CD4-positive, CD25-positive, alpha-beta regulatory T cell (primary cell): Measurements from ENCODE around the gene FAM89B. TPM values are rescaled to one million over a fixed set of nuclear protein-coding genes. Genes with fewer than 3 reads are reported as not detected.
"Not testable (repeated sequence)": the region's sequence is repeated elsewhere in the genome, so short reads cannot be mapped to it uniquely, and the experiment has no call there.

Experiments used
- ATAC-seq, 2 donors: fragments of 150-1000 bp; cut with Tn5 transposase; one replicate each; pipeline ENCODE4 v1.10.0; 2021; ENCODE audit warnings: low read depth in 2 of 2, moderate number of reproducible peaks in 2 of 2, moderate library complexity in 1 of 2
- DNase-seq, 3 donors: peaks; one replicate each; pipeline versions ENCODE4 v3.0.0 to v3.0.0-alpha.2; 2012 to 2022; ENCODE audit warnings: mixed read lengths in 1 of 3
- H3K27ac ChIP-seq: one replicate; pipeline ENCODE4 v1.7.0; 2013; ENCODE audit warnings: mild to moderate bottlenecking, low read length; ENCODE audit not compliant: insufficient read depth, poor library complexity, severe bottlenecking
- H3K27me3 ChIP-seq: one replicate; pipeline ENCODE4 v1.7.0; 2013; ENCODE audit warnings: low read length; ENCODE audit not compliant: control insufficient read depth, insufficient read depth
- H3K36me3 ChIP-seq: one replicate; pipeline ENCODE4 v1.7.0; 2013; ENCODE audit warnings: mild to moderate bottlenecking, low read length, moderate library complexity; ENCODE audit not compliant: control insufficient read depth, insufficient read depth
- H3K4me1 ChIP-seq: 2 replicates; pipeline ENCODE4 v1.7.0; 2013; ENCODE audit warnings: mild to moderate bottlenecking, low read length; ENCODE audit not compliant: insufficient read depth, control insufficient read depth, poor library complexity, severe bottlenecking
- H3K4me3 ChIP-seq: one replicate; pipeline ENCODE4 v1.7.0; 2013; ENCODE audit warnings: low read depth, mild to moderate bottlenecking, low read length, moderate library complexity
- H3K9me3 ChIP-seq, 2 experiments: 1 replicate in 1 of 2; 2 replicates in 1 of 2; pipeline ENCODE4 v1.7.0; 2013; ENCODE audit warnings: low read length in 2 of 2, mild to moderate bottlenecking in 1 of 2, moderate library complexity in 1 of 2; ENCODE audit not compliant: control insufficient read depth in 2 of 2
- H3K27ac Mint-ChIP-seq, 3 donors: one replicate each; pipeline ENCODE4 v1.8.0; 2020 to 2022; ENCODE audit warnings: mild to moderate bottlenecking in 3 of 3, mixed read lengths in 3 of 3, moderate library complexity in 2 of 3
- H3K27me3 Mint-ChIP-seq: one replicate; pipeline ENCODE4 v1.8.0; 2022; ENCODE audit warnings: mild to moderate bottlenecking, mixed read lengths
- H3K36me3 Mint-ChIP-seq: one replicate; pipeline ENCODE4 v1.8.0; 2020; ENCODE audit warnings: mixed read lengths
- H3K4me1 Mint-ChIP-seq, 4 donors: one replicate each; pipeline ENCODE4 v1.8.0; 2020 to 2022; ENCODE audit warnings: mixed read lengths in 4 of 4, mild to moderate bottlenecking in 1 of 4
- H3K4me3 Mint-ChIP-seq, 4 donors: one replicate each; pipeline ENCODE4 v1.8.0; 2020 to 2022; ENCODE audit warnings: mild to moderate bottlenecking in 4 of 4, mixed read lengths in 4 of 4, moderate library complexity in 3 of 4
- H3K9me3 Mint-ChIP-seq, 7 donors: one replicate each; pipeline ENCODE4 v1.8.0; 2020 to 2022; ENCODE audit warnings: mixed read lengths in 7 of 7, mild to moderate bottlenecking in 3 of 7, moderate library complexity in 2 of 7
- polyA plus RNA-seq, 4 donors: library from polyadenylated mRNA; unstranded; fragments of 300-500 nt; fragmentation: Illumina TruSeq; gene quantifications; one replicate each; pipeline ENCODE4 v1.2.3, GENCODE V29; 2021
- total RNA-seq: library from RNA; stranded (reverse); gene quantifications from one replicate; pipeline ENCODE4 v1.2.3, GENCODE V29; 2022

The FAM89B gene
- 49.4 TPM for total RNA-seq
- 100 to 1,000 TPM in 3 of 4 donors, 10 to 100 TPM in 1; 77.1 to 158 (median 115) TPM for polyA plus RNA-seq

GRCh38 chr11:65572356-65573051 is at the start of gene FAM89B:
TSS of gene FAM89B (plus strand) at chr11:65572538. CDS start at chr11:65572670, 132 bp downstream.
- Histone ChIP-seq H3K4me1 (peaks cover 82% of the 10 kb centered on the region), H3K36me3 (no peaks in the 10 kb centered on the region), H3K9me3 (no peaks in the 10 kb centered on the region), H3K27me3 (no peaks in the 10 kb centered on the region), H3K4me3 (peak within 1 kb of the TSS; percentile 90), H3K27ac (peak within 1 kb of the TSS; percentile 100)
- Mint-ChIP-seq H3K4me3 (peak within 1 kb of the TSS; percentile 95 to 100 (median 98)), H3K4me1 (peaks cover 0 to 72% (median 32%) of the 10 kb centered on the region in 4 donors), H3K9me3 (peaks cover 0 to 2% (median 0%) of the 10 kb centered on the region in 7 donors), H3K36me3 (no peaks in the 10 kb centered on the region), H3K27me3 (peaks cover 9% of the 10 kb centered on the region), H3K27ac (peak within 1 kb of the TSS; percentile 93 to 97 (median 95))
- ATAC-seq (peak; percentile 19 to 26), DNase-seq (peak; percentile 82 to 93 (median 86))

GRCh38 chr11:65522718-65523630 is 49.4 kb upstream of the FAM89B start:
- not testable (repeated sequence) for H3K27me3 ChIP-seq, H3K36me3 ChIP-seq, H3K36me3 Mint-ChIP-seq, H3K27me3 Mint-ChIP-seq, H3K9me3 Mint-ChIP-seq, H3K9me3 ChIP-seq
- DNase-seq = peak in 2 of 3 donors; percentile 45 to 54
- Histone ChIP-seq H3K27ac (peak overlapping the region; percentile 68), H3K4me3 (peak overlapping the region; percentile 81), H3K4me1 (peaks cover 40% of the 10 kb centered on the region)
- Mint-ChIP-seq H3K4me1 (peaks cover 18 to 52% (median 25%) of the 10 kb centered on the region in 4 donors), H3K27ac (peak overlapping the region; percentile 90 to 97 (median 95)), H3K4me3 (peak overlapping the region; percentile 83 to 91 (median 87))
- peak; percentile 25 to 31 for ATAC-seq

- peak overlapping the region; percentile 90 to 97 (median 95) for H3K27ac Mint-ChIP-seq
- H3K36me3 Mint-ChIP-seq, H3K27me3 ChIP-seq, H3K9me3 ChIP-seq, H3K9me3 Mint-ChIP-seq, DNase-seq, H3K36me3 ChIP-seq, H3K27me3 Mint-ChIP-seq, ATAC-seq: not testable (repeated sequence)
- H3K4me1 Mint-ChIP-seq = peaks cover 18 to 52% (median 25%) of the 10 kb centered on the region in 4 donors
- Histone ChIP-seq H3K4me1 (peaks cover 40% of the 10 kb centered on the region), H3K27ac (peak overlapping the region; percentile 68), H3K4me3 (peak overlapping the region; percentile 81)
- H3K4me3 Mint-ChIP-seq = peak overlapping the region; percentile 83 to 91 (median 87)
Observed at GRCh38 chr11:65523631-65523968, 48.7 kb upstream of the FAM89B start.

- peaks cover 40% of the 10 kb centered on the region for H3K4me1 ChIP-seq
- ATAC-seq (peak; percentile 3 to 27), DNase-seq (peak in 1 of 3 donors; percentile 26)
- H3K9me3 ChIP-seq = no peaks in the 10 kb centered on the region
- peaks cover 18 to 56% (median 27%) of the 10 kb centered on the region in 4 donors for H3K4me1 Mint-ChIP-seq
- H3K9me3 Mint-ChIP-seq = no peaks in the 10 kb centered on the region
- H3K27me3 Mint-ChIP-seq = no peaks in the 10 kb centered on the region
- peaks cover 9% of the 10 kb centered on the region for H3K36me3 ChIP-seq
- peak overlapping the region; percentile 83 to 91 (median 87) for H3K4me3 Mint-ChIP-seq
- peak overlapping the region; percentile 66 for H3K4me3 ChIP-seq
- no peaks in the 10 kb centered on the region for H3K27me3 ChIP-seq
- H3K36me3 Mint-ChIP-seq = peaks cover 3% of the 10 kb centered on the region
- peak overlapping the region; percentile 90 to 96 (median 95) for H3K27ac Mint-ChIP-seq
- peak overlapping the region; percentile 68 for H3K27ac ChIP-seq
Observed at GRCh38 chr11:65524014-65524740, 48.2 kb upstream of the FAM89B start.

GRCh38 chr11:65524741-65525545 is 47.4 kb upstream of the FAM89B start, which contains the start of gene SCYL1:
TSS of gene SCYL1 (plus strand) at chr11:65525083. CDS start at chr11:65525154, 71 bp downstream.
- Histone ChIP-seq H3K9me3 (no peaks in the 10 kb centered on the region), H3K4me1 (peaks cover 46% of the 10 kb centered on the region), H3K36me3 (peaks cover 9% of the 10 kb centered on the region), H3K27me3 (no peaks in the 10 kb centered on the region), H3K4me3 (peak within 1 kb of the TSS; percentile 69), H3K27ac (peak within 1 kb of the TSS; percentile 79)
- H3K36me3 Mint-ChIP-seq = peaks cover 3% of the 10 kb centered on the region
- H3K9me3 Mint-ChIP-seq = no peaks in the 10 kb centered on the region
- peak; percentile 74 to 77 (median 76) for DNase-seq
- ATAC-seq = peak; percentile 80
- H3K27me3 Mint-ChIP-seq = no peaks in the 10 kb centered on the region
- H3K27ac Mint-ChIP-seq = peak within 1 kb of the TSS; percentile 93 to 96 (median 95)
- H3K4me3 Mint-ChIP-seq = peak within 1 kb of the TSS; percentile 83 to 92 (median 88)
- H3K4me1 Mint-ChIP-seq = peaks cover 18 to 60% (median 31%) of the 10 kb centered on the region in 4 donors

GRCh38 chr11:65525546-65526480 is 46.5 kb upstream of the FAM89B start:
- Mint-ChIP-seq H3K4me3 (peak overlapping the region; percentile 48 to 92 (median 88)), H3K4me1 (peaks cover 18 to 65% (median 34%) of the 10 kb centered on the region in 4 donors), H3K27ac (peak overlapping the region in 2 of 3 donors; percentile 86 to 93), H3K9me3 (no peaks in the 10 kb centered on the region), H3K36me3 (peaks cover 6% of the 10 kb centered on the region), H3K27me3 (no peaks in the 10 kb centered on the region)
- Histone ChIP-seq H3K4me3 (peak overlapping the region; percentile 69), H3K27ac (peak overlapping the region; percentile 79), H3K4me1 (peaks cover 49% of the 10 kb centered on the region), H3K36me3 (peaks cover 17% of the 10 kb centered on the region), H3K27me3 (no peaks in the 10 kb centered on the region), H3K9me3 (no peaks in the 10 kb centered on the region)
- DNase-seq (peak in 2 of 3 donors; percentile 20 to 57), ATAC-seq (peak; percentile 1 to 7)
